Activated CD8-positive, alpha-beta T cell treated with anti-CD3 and anti-CD28 coated beads, Interleukin-2, amount 10 ng/mL, durations not matched to agents 7 days and 5 days (primary cell): ENCODE results near the gene OR8B3. TPM values are rescaled to one million over a fixed set of nuclear protein-coding genes. Genes with fewer than 3 reads are reported as not detected.

Experiments
- ATAC-seq: fragments of 150-1000 bp; cut with Tn5 transposase; one replicate; pipeline ENCODE4 v1.10.0; 2021; ENCODE audit warnings: moderate library complexity
- CTCF ChIA-PET: fragments of 350-600 bp; sonication (Branson Sonifier 250); formaldehyde crosslinking; loops from one replicate; lab custom pipeline; 2021; ENCODE audit warnings: antibody characterized with exemption; lab: Charles Lee
- POLR2A ChIA-PET: fragments of 350-600 bp; sonication (Branson Sonifier 250); formaldehyde crosslinking; loops from one replicate; lab custom pipeline; 2021; ENCODE audit warnings: antibody characterized with exemption; lab: Charles Lee
- DNase-seq: peaks from one replicate; pipeline ENCODE4 v3.0.0-alpha.2; 2020
- H3K27ac Mint-ChIP-seq: one replicate; pipeline ENCODE4 v1.8.0; 2021; ENCODE audit warnings: mild to moderate bottlenecking, mixed read lengths
- H3K27me3 Mint-ChIP-seq: one replicate; pipeline ENCODE4 v1.8.0; 2021; ENCODE audit warnings: low read depth, mixed read lengths
- H3K36me3 Mint-ChIP-seq: one replicate; pipeline ENCODE4 v1.8.0; 2021; ENCODE audit warnings: low read depth, mixed read lengths
- H3K4me1 Mint-ChIP-seq: one replicate; pipeline ENCODE4 v1.8.0; 2021; ENCODE audit warnings: low read depth, mixed read lengths
- H3K4me3 Mint-ChIP-seq: one replicate; pipeline ENCODE4 v1.8.0; 2021; ENCODE audit warnings: mild to moderate bottlenecking, mixed read lengths
- H3K9me3 Mint-ChIP-seq: one replicate; pipeline ENCODE4 v1.8.0; 2022; ENCODE audit warnings: mixed read lengths; ENCODE audit not compliant: insufficient read depth
- total RNA-seq, 2 experiments: library from RNA; stranded (reverse); gene quantifications; one replicate each; pipeline ENCODE4 v1.2.3, GENCODE V29; 2021

Gene OR8B3
- total RNA-seq, 2 experiments from 2014 or later, result not detected

- no peak for ATAC-seq
- Mint-ChIP-seq H3K27me3 (no peaks in the 10 kb centered on the region), H3K4me1 (no peaks in the 10 kb centered on the region), H3K27ac (no peak overlapping the region), H3K9me3 (no peaks in the 10 kb centered on the region), H3K4me3 (no peak overlapping the region), H3K36me3 (no peaks in the 10 kb centered on the region)
- CTCF ChIA-PET, result no interaction called here
- DNase-seq, result no peak
- POLR2A ChIA-PET, result no interaction called here
Observed at GRCh38 chr11:124346311-124346955, 52.4 kb downstream of the OR8B3 start.

Other genes with a start within 250 kb of the OR8B3 start
- gene OR10D3, start 215.7 kb downstream of the OR8B3 start, total RNA-seq, result not detected
- not detected for gene OR8G1, start 157.9 kb downstream of the OR8B3 start, total RNA-seq
- not detected for gene OR8G5, start 142.6 kb downstream of the OR8B3 start, total RNA-seq
- not detected for gene OR8D1, start 85.1 kb downstream of the OR8B3 start, total RNA-seq
- not detected for gene OR8D2, start 78.8 kb downstream of the OR8B3 start, total RNA-seq
- not detected for gene OR8B2, start 14.5 kb downstream of the OR8B3 start, total RNA-seq
- not detected for gene OR8B4, start 25.8 kb upstream of the OR8B3 start, total RNA-seq
- gene OR8B8, start 46.7 kb upstream of the OR8B3 start, total RNA-seq, result not detected
- not detected for gene OR8B12, start 144.6 kb upstream of the OR8B3 start, total RNA-seq
- not detected for gene OR8A1, start 171.0 kb upstream of the OR8B3 start, total RNA-seq
- gene PANX3, start 212.4 kb upstream of the OR8B3 start, total RNA-seq, result not detected
- gene TBRG1, start 223.8 kb upstream of the OR8B3 start, total RNA-seq, result 10 to 100 TPM; 36.2 to 41.3 TPM